Heart right ventricle (tissue), 16 donors: ENCODE data around the gene DLEC1. TPM values are rescaled to one million over a fixed set of nuclear protein-coding genes. Genes with fewer than 3 reads are reported as not detected.

Experiments used
- ATAC-seq, 8 donors: fragments of 200-7000 bp; cut with Tn5 transposase; one replicate each; pipeline ENCODE4 v1.9.1; 2020; ENCODE audit warnings: mild to moderate bottlenecking in 8 of 8, moderate library complexity in 8 of 8, moderate number of reproducible peaks in 1 of 8
- DNase-seq, 2 donors: peaks; one replicate each; pipeline ENCODE4 v3.0.0-alpha.2; 2020
- H3K27ac ChIP-seq, 10 donors: fragments of 200-600 bp; sonication (generic) in 2 of 10; one replicate each; pipeline versions ENCODE4 v1.5.0 to v1.8.0; 2020 to 2022; ENCODE audit warnings: mild to moderate bottlenecking in 3 of 10
- H3K27me3 ChIP-seq, 7 donors: fragments of 200-600 bp; one replicate each; pipeline ENCODE4 v1.8.0; 2021 to 2022; ENCODE audit warnings: mild to moderate bottlenecking in 2 of 7
- H3K36me3 ChIP-seq, 9 donors: fragments of 200-600 bp; sonication (generic) in 1 of 9; one replicate each; pipeline versions ENCODE4 v1.5.0 to v1.8.0; 2020 to 2022; ENCODE audit warnings: mild to moderate bottlenecking in 2 of 9
- H3K4me1 ChIP-seq, 9 donors: fragments of 200-600 bp; sonication (generic) in 1 of 9; one replicate each; pipeline versions ENCODE4 v1.5.0 to v1.8.0; 2020 to 2022; ENCODE audit warnings: mild to moderate bottlenecking in 4 of 9
- H3K4me3 ChIP-seq, 10 donors: fragments of 200-600 bp; sonication (generic) in 2 of 10; one replicate each; pipeline versions ENCODE4 v1.5.0 to v1.8.0; 2020 to 2022; ENCODE audit warnings: mild to moderate bottlenecking in 7 of 10, moderate library complexity in 2 of 10
- H3K9me3 ChIP-seq, 11 donors: fragments of 200-600 bp in 10 of 11; sonication (generic) in 2 of 11; one replicate each; pipeline versions ENCODE4 v1.5.0 to v1.8.0; 2013 to 2022; ENCODE audit warnings: mild to moderate bottlenecking in 2 of 11, control low read depth in 1 of 11, moderate library complexity in 1 of 11
- CTCF ChIP-seq, 9 donors: fragments of 200-600 bp; sonication (generic) in 2 of 9; IDR thresholded peaks; one replicate each; pipeline versions ENCODE4 v1.5.0 to v1.8.0; 2021 to 2022; ENCODE audit warnings: antibody characterized with exemption in 9 of 9, mild to moderate bottlenecking in 5 of 9, moderate library complexity in 1 of 9
- WGBS, 2 donors: extraction: QIAGEN DNeasy Blood & Tissue Kit; methylation state at CpG; one replicate each; pipeline ENCODE4 v1.1.7; 2013; ENCODE audit warnings: inconsistent platforms in 1 of 2; 5-methylcytosine and 5-hydroxymethylcytosine counted together
- intact Hi-C, 10 donors: fragments of 100-400 bp; cut with DNase I; formaldehyde crosslinking; loops; one replicate each; pipeline versions ENCODE4 v1.11.1 to v1.14.2; 2022
- polyA plus RNA-seq, 2 donors: library from polyadenylated mRNA; stranded (reverse); fragments of 200-250 nt; gene quantifications; one replicate each; pipeline ENCODE4 v1.2.3, GENCODE V29; 2013
- total RNA-seq, 10 donors: library from RNA; stranded (reverse); fragmentation: NEBNext Ultra II Directional in 3 of 10; extraction: Animal tissue kit (Norgen Biotek cat#: 25700) in 3 of 10; gene quantifications; one replicate each; pipeline versions ENCODE4 v1.2.1 to v1.2.4, GENCODE V29; 2021 to 2023
- donor health status: Arrhythmogenic right ventricular cardiomyopathy.
- donor health status: ischemic (EF 13 %, LVEDD 7.1; RV severe dilation, severe dysfunction).
- donor health status: healthy with polysubstance abuse.
- donor health status: DM: no; HTN: yes; CAD: no.
- donor health status: DM: no; HTN: no; CAD: no.
- donor health status: ischemic (EF 25% LVEDD 6.9; RV normal size, moderate dysfunction).
- donor health status: ischemic (EF 25% LVEDD 5.7; RV mildly dilated, moderate dysfunction).
- donor health status: healthy.
- donor health status: DM: yes; HTN: yes; CAD: no.
- donor health status: Ischemic cardiomyopathy.
- donor health status: ischemic (EF 35%, LVEDD 5.7; RV mildly dilated, moderate dysfunction).
- donor health status: nonischemic (EF 11% LVEDD 7.7; RV severe dilation, severe dysfunction).
- donor health status: DM: yes; HTN: yes; CAD: no.
- donor health status: PGD.
- donor health status: ischemic (EF 29% LVEDD 5.4; RV normal size, mild dysfunction).
- donor health status: nonischemic (EF 23%, LVEDD 6.1; RV moderate dilation, normal function).

DLEC1 gene
- total and polyA plus RNA-seq, 12 donors = 0.09 to 0.66 (median 0.30) TPM; not detected in 4

- Histone ChIP-seq H3K4me3 (no peak overlapping the region), H3K9me3 (no peaks in the 10 kb centered on the region), H3K27ac (no peak overlapping the region), H3K4me1 (peaks cover 0 to 14% (median 4%) of the 10 kb centered on the region in 9 donors), H3K27me3 (no peaks in the 10 kb centered on the region), H3K36me3 (peaks cover 0 to 56% (median 31%) of the 10 kb centered on the region in 9 donors)
- ATAC-seq (no peak), DNase-seq (no peak)
- WGBS, 2 donors = 89% methylated on average over 7 of the region's 7 CpGs
- no peak for TF ChIP-seq CTCF (IDR thresholded peaks at IDR 0.05)
- intact Hi-C loops = loop anchor here in 6 of 10 donors (5.0 to 10.0 kb wide), 5 partner anchors 225 to 362 kb away; partner anchors contain the start of gene XYLB (in 3 of the 6)
Measured at GRCh38 chr3:38119821-38120692, 81.0 kb downstream of the DLEC1 start.

- intact Hi-C loops = loop anchor here in 2 of 10 donors (5.0 to 10.0 kb wide), 2 partner anchors 354 to 356 kb away; no protein-coding TSS in a partner anchor
Measured at GRCh38 chr3:38120693-38121450, 81.9 kb downstream of the DLEC1 start.

GRCh38 chr3:38121451-38121831 lies 82.4 kb downstream of the DLEC1 start:
- 84 to 86% methylated on average over 9 of the region's 9 CpGs for WGBS, 2 donors
- DNase-seq (no peak), ATAC-seq (no peak)
- Histone ChIP-seq H3K27ac (no peak overlapping the region), H3K4me3 (no peak overlapping the region), H3K36me3 (peaks cover 0 to 70% (median 45%) of the 10 kb centered on the region in 9 donors), H3K9me3 (no peaks in the 10 kb centered on the region), H3K27me3 (no peaks in the 10 kb centered on the region), H3K4me1 (peaks cover 0 to 14% (median 4%) of the 10 kb centered on the region in 9 donors)
- intact Hi-C loops = loop anchor here in 2 of 10 donors (5.0 to 10.0 kb wide), 2 partner anchors 353 to 356 kb away; no protein-coding TSS in a partner anchor
- TF ChIP-seq CTCF (IDR thresholded peaks at IDR 0.05) = no peak

More at GRCh38 chr3:38120693-38121450, 81.9 kb downstream of the DLEC1 start:
- no peak overlapping the region for H3K4me3 ChIP-seq
- DNase-seq (no peak), ATAC-seq (no peak)
- no peak overlapping the region for H3K27ac ChIP-seq
- H3K27me3 ChIP-seq = no peaks in the 10 kb centered on the region
- TF ChIP-seq CTCF (IDR thresholded peaks at IDR 0.05) = no peak
- peaks cover 0 to 14% (median 4%) of the 10 kb centered on the region in 9 donors for H3K4me1 ChIP-seq
- 89 to 91% methylated on average over 11 of the region's 11 CpGs for WGBS, 2 donors
- H3K9me3 ChIP-seq = no peaks in the 10 kb centered on the region
- peaks cover 0 to 64% (median 39%) of the 10 kb centered on the region in 9 donors for H3K36me3 ChIP-seq

- Histone ChIP-seq H3K9me3 (no peaks in the 10 kb centered on the region), H3K36me3 (peaks cover 0 to 75% (median 50%) of the 10 kb centered on the region in 9 donors), H3K4me1 (peaks cover 0 to 13% (median 4%) of the 10 kb centered on the region in 9 donors), H3K4me3 (no peak overlapping the region), H3K27ac (no peak overlapping the region), H3K27me3 (no peaks in the 10 kb centered on the region)
- intact Hi-C loops = loop anchor here in 2 of 10 donors (5.0 to 10.0 kb wide), 2 partner anchors 353 to 355 kb away; no protein-coding TSS in a partner anchor
- no peak for DNase-seq
- no peak for TF ChIP-seq CTCF (IDR thresholded peaks at IDR 0.05)
- 92% methylated on average over 13 of the region's 13 CpGs for WGBS, 2 donors
- ATAC-seq = no peak
Measured at GRCh38 chr3:38121832-38122461, 82.9 kb downstream of the DLEC1 start.
